Breast epithelium (tissue), 3 donors: ENCODE measurements around the gene ACO2.

Source experiments
- POLR2A ChIP-seq: fragments of 450-650 bp; IDR thresholded peaks from one replicate; pipeline ENCODE4 v1.6.1; 2016; ENCODE audit warnings: antibody characterized with exemption, mild to moderate bottlenecking, moderate library complexity
- TF ChIP-seq, protein P1 (sequence below), 3 donors: fragments of 450-650 bp; IDR thresholded peaks; one replicate each; pipeline ENCODE4 v1.5.1; 2016 to 2017; ENCODE audit warnings: antibody characterized with exemption in 3 of 3, mild to moderate bottlenecking in 3 of 3, moderate library complexity in 3 of 3

DNA sequence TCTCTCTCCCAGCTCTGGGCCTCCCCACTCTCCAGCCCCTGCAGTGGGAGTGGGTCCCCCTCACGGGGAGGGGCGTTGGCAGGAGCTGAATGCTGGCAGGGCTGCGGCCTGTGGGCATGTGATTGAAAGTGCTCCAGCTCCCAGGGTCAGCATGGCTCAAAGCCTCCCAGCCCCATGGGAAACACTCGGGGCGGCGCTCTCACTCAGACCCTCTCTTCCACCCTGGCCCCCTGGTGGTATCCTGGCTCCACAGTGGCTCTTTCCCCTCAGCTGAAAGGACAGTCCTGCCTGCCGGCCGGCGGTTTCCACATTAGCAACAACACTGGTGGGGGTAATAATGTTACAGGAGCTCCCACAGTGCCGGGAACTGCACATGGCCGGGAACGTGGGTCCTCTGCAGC, 39.9 kb downstream of the ACO2 start:
- TF ChIP-seq, protein P1, sequence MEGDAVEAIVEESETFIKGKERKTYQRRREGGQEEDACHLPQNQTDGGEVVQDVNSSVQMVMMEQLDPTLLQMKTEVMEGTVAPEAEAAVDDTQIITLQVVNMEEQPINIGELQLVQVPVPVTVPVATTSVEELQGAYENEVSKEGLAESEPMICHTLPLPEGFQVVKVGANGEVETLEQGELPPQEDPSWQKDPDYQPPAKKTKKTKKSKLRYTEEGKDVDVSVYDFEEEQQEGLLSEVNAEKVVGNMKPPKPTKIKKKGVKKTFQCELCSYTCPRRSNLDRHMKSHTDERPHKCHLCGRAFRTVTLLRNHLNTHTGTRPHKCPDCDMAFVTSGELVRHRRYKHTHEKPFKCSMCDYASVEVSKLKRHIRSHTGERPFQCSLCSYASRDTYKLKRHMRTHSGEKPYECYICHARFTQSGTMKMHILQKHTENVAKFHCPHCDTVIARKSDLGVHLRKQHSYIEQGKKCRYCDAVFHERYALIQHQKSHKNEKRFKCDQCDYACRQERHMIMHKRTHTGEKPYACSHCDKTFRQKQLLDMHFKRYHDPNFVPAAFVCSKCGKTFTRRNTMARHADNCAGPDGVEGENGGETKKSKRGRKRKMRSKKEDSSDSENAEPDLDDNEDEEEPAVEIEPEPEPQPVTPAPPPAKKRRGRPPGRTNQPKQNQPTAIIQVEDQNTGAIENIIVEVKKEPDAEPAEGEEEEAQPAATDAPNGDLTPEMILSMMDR (IDR thresholded peaks at IDR 0.05) = no peak
- TF ChIP-seq POLR2A = no peak
